ENCODE measurements around the gene ATG14.
"Not testable (repeated sequence)": the region's sequence is repeated elsewhere in the genome, so short reads cannot be mapped to it uniquely, and the experiment has no call there.

Gene ATG14

GRCh38 chr14:55350461-55350860, 61.2 kb downstream of the ATG14 start:
- DNase-seq = no peak

- no peak for DNase-seq
Observed at GRCh38 chr14:55349565-55349964, 62.1 kb downstream of the ATG14 start.

GRCh38 chr14:55348766-55349453, 62.7 kb downstream of the ATG14 start:
- peak in 1 of 5 experiments; percentile 46 for DNase-seq

- no peak for DNase-seq
Observed at GRCh38 chr14:55347748-55348147, 63.9 kb downstream of the ATG14 start.

GRCh38 chr14:55347040-55347439, 64.6 kb downstream of the ATG14 start:
- no peak for DNase-seq

- not testable (repeated sequence) for DNase-seq
Observed at GRCh38 chr14:55344582-55345163, 67.0 kb downstream of the ATG14 start.

- no peak for DNase-seq
Observed at GRCh38 chr14:55341781-55342180, 69.8 kb downstream of the ATG14 start.

- DNase-seq = no peak
Observed at GRCh38 chr14:55340482-55340881, 71.1 kb downstream of the ATG14 start.

GRCh38 chr14:55339770-55340169, 71.9 kb downstream of the ATG14 start:
- peak in 2 of 5 experiments; percentile 13 to 64 for DNase-seq

GRCh38 chr14:55336691-55337090, 74.9 kb downstream of the ATG14 start:
- DNase-seq = peak in 2 of 5 experiments; percentile 24 to 78

- peak in 3 of 5 experiments; percentile 13 to 64 (median 23) for DNase-seq
Observed at GRCh38 chr14:55336162-55336561, 75.5 kb downstream of the ATG14 start.

GRCh38 chr14:55333711-55334485, 77.7 kb downstream of the ATG14 start:
- DNase-seq = peak in 1 of 5 experiments; percentile 73

GRCh38 chr14:55332654-55333570, 78.7 kb downstream of the ATG14 start:
- peak in 2 of 5 experiments; percentile 31 to 77 for DNase-seq

- DNase-seq = peak in 2 of 5 experiments; percentile 28 to 29
Observed at GRCh38 chr14:55329999-55330710, 81.5 kb downstream of the ATG14 start.

GRCh38 chr14:55328317-55328716, 83.3 kb downstream of the ATG14 start:
- no peak for DNase-seq

GRCh38 chr14:55327179-55327578, 84.5 kb downstream of the ATG14 start:
- no peak for DNase-seq

GRCh38 chr14:55324812-55325211, 86.8 kb downstream of the ATG14 start:
- DNase-seq = no peak

GRCh38 chr14:55323910-55324309, 87.7 kb downstream of the ATG14 start:
- no peak for DNase-seq

- DNase-seq = no peak
Observed at GRCh38 chr14:55318694-55319093, 92.9 kb downstream of the ATG14 start.

- no peak for DNase-seq
Observed at GRCh38 chr14:55317542-55318306, 93.9 kb downstream of the ATG14 start.

- no peak for DNase-seq
Observed at GRCh38 chr14:55316564-55316963, 95.1 kb downstream of the ATG14 start.
